Stomach (tissue), 4 donors: ENCODE measurements around the gene NSD1.

Experiments
- CTCF ChIP-seq, 7 experiments: fragments of 450-650 bp in 4 of 7; fragments of 200-600 bp in 3 of 7; sonication (generic) in 3 of 7; IDR thresholded peaks; one replicate each; pipeline ENCODE4 v1.5.1; 2016 to 2019; ENCODE audit warnings: antibody characterized with exemption in 7 of 7, control low read depth in 2 of 7, mild to moderate bottlenecking in 1 of 7
- POLR2A ChIP-seq, 4 donors: fragments of 450-650 bp; IDR thresholded peaks; one replicate each; pipeline ENCODE4 v1.6.1; 2016; ENCODE audit warnings: antibody characterized with exemption in 4 of 4, control low read depth in 2 of 4, mild to moderate bottlenecking in 1 of 4, moderate library complexity in 1 of 4
- POLR2AphosphoS5 ChIP-seq, 3 donors: sonication (generic); formaldehyde crosslinking; IDR thresholded peaks; one replicate each; pipeline ENCODE4 v1.6.1; 2016; ENCODE audit warnings: antibody characterized with exemption in 3 of 3

DNA sequence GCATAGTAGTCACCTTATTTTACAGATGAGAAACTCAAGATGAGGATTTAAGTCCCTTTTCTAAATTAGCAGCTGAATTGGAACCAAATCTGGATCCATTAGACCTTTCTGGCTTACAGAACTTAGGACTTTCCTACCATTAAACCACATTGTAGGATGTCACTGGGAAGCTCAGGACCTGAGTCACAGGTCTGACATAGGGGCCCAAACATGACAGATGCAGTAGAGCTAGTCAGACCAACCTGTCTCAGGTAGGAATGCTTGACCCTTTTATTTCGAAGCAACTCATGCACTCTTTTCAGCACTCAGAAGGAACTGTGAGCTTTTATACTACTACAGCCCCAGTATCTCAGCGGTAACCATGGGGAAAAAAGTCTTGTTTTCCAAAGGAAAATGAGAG lies 167.4 kb downstream of the NSD1 start:
- TF ChIP-seq CTCF (IDR thresholded peaks at IDR 0.05) (no peak), POLR2A (IDR thresholded peaks at IDR 0.05) (no peak), POLR2AphosphoS5 (IDR thresholded peaks at IDR 0.05) (no peak)
